ENCODE data around the gene FRS2.

Gene FRS2

GRCh38 chr12:69580074-69580473 is 109.9 kb downstream of the FRS2 start:
- no peak for TF ChIP-seq CTCF (IDR thresholded peaks at IDR 0.05; ENCODE audit: low read depth, low read length, missing control alignments)
- H3K4me3 ChIP-seq (replicated peaks; ENCODE audit: low read depth, low read length) = no peak overlapping the region
- no peak for DNase-seq (ENCODE audit: extremely low read depth, low read depth)

DNA sequence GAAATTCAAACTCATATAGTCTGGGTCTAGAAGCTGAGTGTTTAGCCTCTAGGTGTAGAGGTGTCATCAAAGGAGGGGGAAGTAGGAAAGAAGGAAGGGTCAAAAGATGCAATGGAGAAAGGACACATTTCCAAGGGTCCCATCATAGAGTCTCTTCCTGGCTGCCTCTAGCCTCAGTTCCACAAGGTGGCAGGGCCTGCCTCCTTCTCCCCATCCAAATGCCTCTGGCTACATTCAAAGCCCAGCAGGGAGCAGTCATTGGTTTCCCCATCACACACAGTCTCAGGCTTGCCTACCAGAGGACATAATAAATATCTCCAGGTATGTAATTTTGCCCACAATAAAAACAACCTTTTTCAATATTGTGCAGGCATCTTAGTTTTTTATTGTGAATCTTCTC is 113.0 kb downstream of the FRS2 start:
- H3K4me3 ChIP-seq (replicated peaks; ENCODE audit: low read depth, low read length) = no peak overlapping the region
- TF ChIP-seq CTCF (IDR thresholded peaks at IDR 0.05; ENCODE audit: low read depth, low read length, missing control alignments) = peak; percentile 13
- no peak for DNase-seq (ENCODE audit: extremely low read depth, low read depth)

DNA sequence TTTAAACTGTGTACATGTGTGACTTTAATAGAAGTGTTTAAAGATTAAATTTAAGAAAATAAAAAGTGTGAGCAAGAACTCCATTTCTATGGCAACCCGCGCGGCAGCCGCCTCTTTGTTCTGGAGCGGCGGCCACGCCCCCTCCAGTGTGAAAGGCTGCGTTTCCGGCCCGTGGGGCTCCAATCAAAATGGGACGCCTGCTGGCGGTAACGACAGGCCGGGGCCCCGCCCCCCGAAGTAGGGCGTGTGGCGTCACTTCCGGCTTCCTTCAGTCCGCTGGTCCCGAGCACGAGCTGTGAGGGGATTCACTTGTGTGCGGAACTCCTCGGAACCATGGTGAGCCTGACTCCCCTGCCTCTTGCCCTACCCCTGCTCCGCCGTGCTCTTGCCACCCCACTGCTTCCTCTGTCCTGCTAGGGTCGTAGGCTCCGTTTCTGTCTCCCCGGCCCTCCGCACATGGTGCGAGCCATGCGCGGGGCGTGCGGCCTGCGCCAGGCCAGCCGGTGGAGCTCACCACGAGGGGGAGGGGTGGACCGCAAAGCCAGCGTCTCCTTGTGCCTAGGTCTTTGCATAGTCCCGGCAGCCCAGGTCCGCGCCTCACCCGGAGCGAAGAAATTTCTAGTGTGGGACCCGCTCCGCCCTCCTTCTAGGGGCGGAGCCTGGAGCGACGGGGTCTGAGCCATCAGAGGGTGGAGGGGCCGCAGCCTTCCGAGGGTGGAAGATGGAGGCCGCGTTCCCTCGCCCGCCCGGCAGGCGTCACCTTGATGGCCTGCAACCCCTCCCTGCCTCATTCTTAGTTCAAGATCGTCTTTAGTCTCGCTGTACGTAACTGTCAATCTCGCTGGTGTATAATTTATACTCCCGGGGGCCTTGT is 115.2 kb downstream of the FRS2 start, which contains the start of gene CCT2:
TSS of gene CCT2 (plus strand) at position 271 of the 874 bp plus-strand sequence. CDS start at position 334, 63 bp downstream.
- peak; percentile 85 for DNase-seq (ENCODE audit: extremely low read depth, low read depth)
- TF ChIP-seq CTCF (IDR thresholded peaks at IDR 0.05; ENCODE audit: low read depth, low read length, missing control alignments) = peak; percentile 14
- peak within 1 kb of the TSS; percentile 66 for H3K4me3 ChIP-seq (replicated peaks; ENCODE audit: low read depth, low read length)

DNA sequence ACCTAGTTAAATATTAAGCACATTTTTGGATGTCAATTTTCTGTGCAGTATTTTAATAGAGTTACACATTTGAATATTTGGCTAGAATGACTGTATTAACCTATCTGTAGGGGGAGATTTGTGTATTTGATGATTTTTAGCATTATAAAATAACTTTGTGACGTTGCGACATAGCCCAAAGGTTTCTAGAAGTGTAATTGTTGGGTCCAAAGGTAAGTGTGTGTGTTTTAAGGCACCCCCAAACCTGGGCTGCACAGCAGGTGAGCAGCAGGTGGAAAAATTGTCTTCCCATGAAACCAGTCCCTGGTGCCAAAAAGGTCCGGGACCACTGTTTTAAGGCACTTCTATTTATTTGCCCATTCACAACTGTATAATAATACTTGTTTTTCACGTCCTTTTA is 118.3 kb downstream of the FRS2 start:
- no peak for DNase-seq (ENCODE audit: extremely low read depth, low read depth)
- H3K4me3 ChIP-seq (replicated peaks; ENCODE audit: low read depth, low read length) = no peak overlapping the region
- no peak for TF ChIP-seq CTCF (IDR thresholded peaks at IDR 0.05; ENCODE audit: low read depth, low read length, missing control alignments)

- no peak for DNase-seq (ENCODE audit: extremely low read depth, low read depth)
- no peak for TF ChIP-seq CTCF (IDR thresholded peaks at IDR 0.05; ENCODE audit: low read depth, low read length, missing control alignments)
- no peak overlapping the region for H3K4me3 ChIP-seq (replicated peaks; ENCODE audit: low read depth, low read length)
Measured at GRCh38 chr12:69589082-69589481, 118.9 kb downstream of the FRS2 start.

GRCh38 chr12:69595689-69596088 is 125.5 kb downstream of the FRS2 start:
- no peak for DNase-seq (ENCODE audit: extremely low read depth, low read depth)
- H3K4me3 ChIP-seq (replicated peaks; ENCODE audit: low read depth, low read length) = no peak overlapping the region
- no peak for TF ChIP-seq CTCF (IDR thresholded peaks at IDR 0.05; ENCODE audit: low read depth, low read length, missing control alignments)

Data from HFF-Myc (cell line).